ENCODE results near the gene MXRA8.
A peak's percentile ranks its signal among the peaks of the same experiment; 100 is the strongest.

Gene MXRA8

GRCh38 chr1:1335792-1336248 is 22.5 kb downstream of the MXRA8 start:
- DNase-seq (ENCODE audit: low read depth, low spot score), result no peak

GRCh38 chr1:1335283-1335682 is 23.1 kb downstream of the MXRA8 start:
- DNase-seq (ENCODE audit: low read depth, low spot score), result no peak

- peak; percentile 83 for DNase-seq (ENCODE audit: low read depth, low spot score)
Observed at GRCh38 chr1:1334835-1335234, 23.5 kb downstream of the MXRA8 start.

GRCh38 chr1:1333551-1334241 is 24.7 kb downstream of the MXRA8 start:
- DNase-seq (ENCODE audit: low read depth, low spot score), result no peak

GRCh38 chr1:1332774-1333480 is 25.4 kb downstream of the MXRA8 start:
- DNase-seq (ENCODE audit: low read depth, low spot score), result no peak

- no peak for DNase-seq (ENCODE audit: low read depth, low spot score)
Observed at GRCh38 chr1:1332031-1332755, 26.2 kb downstream of the MXRA8 start.

GRCh38 chr1:1331068-1331965 is 27.0 kb downstream of the MXRA8 start, which contains the start of gene TAS1R3:
TAS1R3 (plus strand) TSS chr1:1331280; CDS start chr1:1331346, 66 bp downstream.
- no peak for DNase-seq (ENCODE audit: low read depth, low spot score)

GRCh38 chr1:1330366-1331067 is 27.8 kb downstream of the MXRA8 start:
- no peak for DNase-seq (ENCODE audit: low read depth, low spot score)

- no peak for DNase-seq (ENCODE audit: low read depth, low spot score)
Observed at GRCh38 chr1:1329304-1330210, 28.8 kb downstream of the MXRA8 start.

- no peak for DNase-seq (ENCODE audit: low read depth, low spot score)
Observed at GRCh38 chr1:1328254-1328653, 30.1 kb downstream of the MXRA8 start.

GRCh38 chr1:1327291-1327690 is 31.1 kb downstream of the MXRA8 start:
- DNase-seq (ENCODE audit: low read depth, low spot score), result no peak

GRCh38 chr1:1326075-1326605 is 32.2 kb downstream of the MXRA8 start:
- no peak for DNase-seq (ENCODE audit: low read depth, low spot score)

GRCh38 chr1:1325288-1326074 is 32.9 kb downstream of the MXRA8 start:
- no peak for DNase-seq (ENCODE audit: low read depth, low spot score)

GRCh38 chr1:1324524-1325287 is 33.6 kb downstream of the MXRA8 start, which contains the start of the genes CPTP and INTS11:
CPTP (plus strand) TSS chr1:1324802; CDS start chr1:1326911, 2,109 bp downstream.
INTS11 (minus strand) TSS chr1:1324660; CDS start chr1:1324608, 52 bp downstream.
- DNase-seq (ENCODE audit: low read depth, low spot score), result peak; percentile 82

- no peak for DNase-seq (ENCODE audit: low read depth, low spot score)
Observed at GRCh38 chr1:1324084-1324523, 34.3 kb downstream of the MXRA8 start.

GRCh38 chr1:1322952-1323351 is 35.4 kb downstream of the MXRA8 start:
- no peak for DNase-seq (ENCODE audit: low read depth, low spot score)

- no peak for DNase-seq (ENCODE audit: low read depth, low spot score)
Observed at GRCh38 chr1:1322418-1322817, 35.9 kb downstream of the MXRA8 start.

- DNase-seq (ENCODE audit: low read depth, low spot score), result no peak
Observed at GRCh38 chr1:1321477-1321876, 36.9 kb downstream of the MXRA8 start.
